NCI-H748 treated with DMSO at 0.1 percent for 48 hours (cell line): ENCODE results near the gene DYNLT5.
"Not testable (repeated sequence)": the region's sequence is repeated elsewhere in the genome, so short reads cannot be mapped to it uniquely, and the experiment has no call there.

Experiments
- DNase-seq: peaks from one replicate; lab custom pipeline; 2025; lab: John Stamatoyannopoulos, UW

DYNLT5 gene

DNA sequence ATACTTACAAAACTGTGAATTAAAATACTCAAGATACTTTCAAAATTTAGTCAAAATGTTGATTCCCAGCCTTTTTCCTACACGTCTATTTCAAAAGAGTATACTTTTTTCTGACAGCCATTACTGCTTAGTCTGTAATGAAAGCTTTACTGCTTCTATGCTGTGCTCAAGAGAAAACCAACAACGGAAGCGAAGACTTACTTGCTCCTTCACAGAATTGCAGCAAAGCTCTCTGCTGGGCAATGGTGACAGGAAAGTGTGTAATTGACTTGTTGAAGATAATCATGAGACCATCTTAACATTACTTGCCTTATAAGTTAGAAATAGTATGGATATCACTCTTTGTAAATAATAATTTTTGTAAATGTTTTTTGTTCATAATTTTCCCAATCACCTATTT lies 1.7 kb upstream of the DYNLT5 start:
- DNase-seq: no peak

- no peak for DNase-seq
Observed at GRCh38 chr1:66751160-66751559, 1.1 kb upstream of the DYNLT5 start.

DNA sequence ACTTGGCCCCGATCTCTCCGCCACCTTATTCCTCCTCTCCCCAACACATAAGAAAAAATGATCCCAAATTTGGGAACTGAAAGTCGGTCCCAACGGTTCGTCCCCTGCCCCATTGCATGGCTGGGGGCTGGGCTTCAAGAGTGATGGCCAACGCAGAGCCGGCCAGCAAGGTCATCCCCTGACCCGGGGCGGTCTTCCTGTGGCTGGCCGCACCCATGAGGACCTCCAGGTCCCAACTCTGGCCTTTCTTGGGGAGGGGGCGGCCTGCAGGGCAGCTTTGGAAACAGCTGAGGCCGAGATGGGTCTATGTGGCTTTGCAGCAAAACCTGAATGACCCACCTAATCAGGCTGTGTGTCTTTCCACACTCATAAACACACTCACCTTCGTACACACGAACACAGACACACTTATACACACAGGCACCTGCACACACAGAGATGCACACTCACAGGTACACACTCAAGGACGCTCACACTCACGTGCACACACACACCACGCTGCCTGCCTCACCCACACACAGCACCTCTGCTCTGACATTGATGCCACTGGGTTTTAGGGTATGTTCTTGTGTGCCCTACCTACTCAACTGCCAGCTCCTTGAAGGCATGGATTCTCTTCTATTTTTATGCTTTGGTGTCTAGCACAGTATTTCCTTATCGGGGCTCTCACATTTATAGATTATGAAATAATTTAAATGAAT lies 562 bp downstream of the DYNLT5 start:
- no peak for DNase-seq

GRCh38 chr1:66757722-66758240 lies 5.5 kb downstream of the DYNLT5 start:
- DNase-seq: no peak

GRCh38 chr1:66758241-66758755 lies 6.0 kb downstream of the DYNLT5 start:
- no peak for DNase-seq

GRCh38 chr1:66760506-66760905 lies 8.2 kb downstream of the DYNLT5 start:
- no peak for DNase-seq

DNA sequence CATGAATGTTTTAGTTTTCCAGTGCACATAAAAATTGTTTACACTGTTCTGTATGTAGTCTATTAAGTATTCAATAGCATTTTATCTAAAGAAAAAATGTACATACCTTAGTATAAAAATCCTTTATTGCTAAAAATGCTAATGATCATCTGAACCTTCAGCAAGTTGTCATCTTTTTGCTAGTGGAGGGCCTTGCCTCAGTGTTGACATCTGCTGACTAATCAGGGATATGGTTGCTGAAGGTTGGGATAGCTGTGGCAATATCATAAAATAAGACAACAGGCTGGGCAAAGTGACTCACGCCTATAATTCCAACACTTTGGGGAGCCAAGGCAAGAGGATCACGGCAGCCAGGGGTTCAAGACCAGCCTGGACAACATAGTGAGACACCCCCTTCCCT lies 9.0 kb downstream of the DYNLT5 start:
- DNase-seq: no peak

DNA sequence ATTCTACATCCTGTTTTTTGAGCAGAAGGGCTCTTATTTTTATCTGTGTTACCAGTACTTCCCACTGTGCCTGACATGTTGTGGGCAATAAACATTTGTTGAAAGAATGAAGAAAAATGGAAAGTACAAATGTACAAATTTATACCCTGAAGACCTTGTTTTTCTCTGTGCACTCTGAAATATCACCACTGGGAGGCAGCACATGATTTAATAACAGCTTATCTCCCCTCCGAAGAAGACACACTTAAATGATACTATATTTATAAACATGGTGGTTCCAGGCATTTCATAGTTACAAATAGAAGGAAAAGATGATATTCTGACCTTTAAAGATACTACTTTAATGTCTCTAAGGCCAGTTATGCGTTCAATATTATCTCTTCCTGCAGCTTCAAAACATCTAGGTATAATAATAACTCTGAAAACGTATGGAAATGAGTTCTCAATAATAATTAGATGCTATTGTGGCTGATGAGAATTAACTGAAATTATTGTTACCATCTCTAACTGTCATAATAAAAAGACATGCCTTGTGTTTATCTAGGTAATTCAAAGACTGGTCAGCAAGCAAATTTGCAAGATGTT lies 12.8 kb downstream of the DYNLT5 start:
- peak; percentile 44 for DNase-seq

DNA sequence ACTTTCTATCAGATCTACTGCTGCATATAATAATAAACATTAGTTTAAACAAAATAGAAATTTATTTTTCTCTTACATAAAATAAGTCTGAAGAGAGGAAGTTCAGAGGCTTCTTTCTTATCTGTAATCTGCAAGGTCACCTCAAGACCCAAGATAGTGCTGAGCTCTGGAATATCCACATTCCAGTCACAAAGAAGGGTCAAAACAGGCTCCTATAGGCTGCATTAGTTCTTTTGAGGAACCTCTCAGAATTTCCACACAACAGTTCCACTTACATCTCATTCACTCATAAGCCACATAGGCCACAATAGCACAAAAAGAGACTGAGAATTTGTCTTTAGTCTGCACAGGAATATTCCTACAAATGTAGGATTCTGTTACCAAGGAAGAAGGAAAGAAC lies 15.4 kb downstream of the DYNLT5 start:
- DNase-seq: no peak

DNA sequence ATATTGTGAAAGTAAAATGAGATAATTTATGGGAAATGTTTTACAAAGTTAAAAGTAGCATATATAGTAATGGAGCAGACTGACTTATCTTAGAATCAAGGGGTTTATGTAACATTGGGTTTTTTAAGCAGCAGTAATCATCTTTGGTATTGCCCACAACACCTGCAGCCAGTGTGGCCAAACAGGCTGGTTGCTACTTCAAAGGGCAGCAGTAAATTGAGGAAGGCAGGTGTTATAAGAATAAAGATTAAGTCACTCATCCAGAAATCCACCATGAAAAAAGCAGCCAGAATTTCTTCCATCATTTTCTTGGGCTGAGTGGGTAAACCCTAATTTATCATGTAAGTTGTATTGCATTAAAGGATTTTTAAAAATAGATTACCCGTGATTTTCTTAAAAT lies 16.7 kb downstream of the DYNLT5 start:
- no peak for DNase-seq

GRCh38 chr1:66769512-66770229 lies 17.4 kb downstream of the DYNLT5 start:
- DNase-seq: no peak

- DNase-seq: no peak
Observed at GRCh38 chr1:66770240-66770639, 18.0 kb downstream of the DYNLT5 start.

DNA sequence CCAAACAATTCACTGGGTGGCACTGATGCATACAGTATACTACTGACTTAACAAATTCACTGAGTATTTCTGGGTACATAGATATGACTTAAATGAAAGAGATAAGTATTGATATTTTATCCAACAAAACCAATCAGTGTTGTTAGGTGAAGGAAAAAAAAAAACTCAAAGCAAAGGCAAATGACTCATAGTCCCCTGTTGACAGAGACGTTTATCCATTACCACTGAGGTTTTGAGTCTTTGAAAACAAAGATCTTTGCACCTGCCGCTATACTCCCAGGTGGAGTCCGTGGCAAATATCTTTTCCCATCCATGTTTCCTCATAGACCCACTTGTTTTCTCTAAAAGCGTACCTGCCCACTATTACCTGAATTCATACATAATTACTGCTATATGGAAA lies 18.4 kb downstream of the DYNLT5 start:
- no peak for DNase-seq

DNA sequence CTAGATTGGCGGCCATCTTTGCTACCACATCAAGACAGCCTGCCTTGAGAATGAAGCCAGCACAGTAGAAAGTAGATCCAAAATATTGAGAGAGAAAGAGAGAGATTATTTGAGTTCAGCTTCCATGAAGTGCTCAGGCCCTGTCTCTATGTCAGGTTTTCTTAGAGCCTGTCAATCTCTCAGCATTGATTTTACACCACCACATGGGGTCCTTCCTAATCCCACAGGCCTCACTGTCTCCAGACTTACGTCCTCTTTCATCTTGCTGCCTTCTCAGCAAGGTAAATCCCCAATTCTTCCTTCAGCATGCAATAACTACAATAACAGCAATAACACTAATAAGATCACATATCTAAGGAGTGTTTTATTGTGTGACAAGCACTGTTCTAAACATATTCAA lies 21.0 kb downstream of the DYNLT5 start:
- DNase-seq: no peak

- DNase-seq: no peak
Observed at GRCh38 chr1:66774438-66774837, 22.2 kb downstream of the DYNLT5 start.

DNA sequence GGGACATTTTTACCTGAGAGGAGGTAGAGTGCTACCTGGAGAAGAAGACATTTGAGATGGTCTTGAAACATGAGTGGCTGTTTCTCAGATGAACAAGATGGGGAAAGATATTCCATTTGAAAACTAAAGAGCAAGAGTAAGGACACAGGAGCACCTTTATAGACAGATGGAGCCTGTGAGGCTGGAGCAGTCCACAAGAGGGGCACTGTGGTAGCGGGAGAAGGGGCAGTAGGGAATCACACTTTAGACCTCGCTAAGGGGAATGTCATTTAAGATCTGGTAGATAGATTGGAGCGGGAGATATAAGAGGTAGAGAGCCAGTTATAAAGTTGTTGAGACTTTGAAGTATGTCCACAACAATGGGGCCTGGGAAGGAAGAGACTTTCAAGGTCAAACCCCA lies 23.4 kb downstream of the DYNLT5 start:
- DNase-seq: no peak

GRCh38 chr1:66777831-66778230 lies 25.6 kb downstream of the DYNLT5 start:
- DNase-seq: peak; percentile 73

GRCh38 chr1:66778266-66778665 lies 26.0 kb downstream of the DYNLT5 start:
- peak; percentile 93 for DNase-seq

DNA sequence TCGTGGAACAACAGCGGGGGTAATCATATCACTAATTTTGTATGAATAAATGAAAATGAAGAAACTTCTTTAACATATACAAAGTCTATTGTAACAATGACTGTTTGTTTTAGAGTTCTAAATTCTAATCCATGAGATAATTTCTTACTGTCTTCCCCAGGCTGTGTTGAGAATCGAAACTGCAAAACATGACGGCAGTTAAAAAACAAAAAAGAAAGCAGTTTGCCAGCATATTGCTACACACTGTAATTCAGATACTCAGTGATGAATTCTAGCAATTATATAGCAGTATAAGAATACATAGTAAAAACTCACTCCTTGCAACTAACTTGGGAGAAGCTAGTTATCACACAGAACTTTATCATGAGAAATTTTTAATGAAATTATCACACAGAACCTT lies 26.7 kb downstream of the DYNLT5 start:
- no peak for DNase-seq

DNA sequence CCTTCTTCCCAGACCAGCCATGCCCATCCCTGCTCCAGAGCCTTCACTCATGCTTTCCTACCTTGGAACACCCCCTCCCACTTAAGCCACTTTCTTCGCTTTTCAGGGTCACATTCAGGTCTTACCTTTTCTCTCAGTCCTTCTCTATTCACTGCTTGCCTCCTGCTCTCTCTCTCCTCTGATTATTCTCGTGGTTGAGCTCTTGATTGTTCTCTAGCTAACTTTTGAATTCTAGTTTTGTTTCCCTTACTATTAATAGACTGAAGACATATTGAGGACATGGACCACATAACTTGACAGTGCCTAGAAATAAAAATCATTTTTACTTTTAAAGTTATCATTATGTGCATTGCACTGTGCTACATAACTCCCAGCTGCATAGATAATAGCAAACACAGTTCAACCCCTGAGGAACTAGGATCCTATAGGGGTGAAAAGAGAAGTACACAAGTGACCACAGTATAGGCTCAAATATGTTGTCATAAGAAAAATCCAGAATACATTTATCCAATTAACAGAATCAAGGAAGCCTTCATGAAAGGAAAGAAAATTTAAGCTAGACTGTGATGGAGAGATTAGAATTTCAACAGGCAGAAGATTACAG lies 27.3 kb downstream of the DYNLT5 start:
- DNase-seq: no peak

DNA sequence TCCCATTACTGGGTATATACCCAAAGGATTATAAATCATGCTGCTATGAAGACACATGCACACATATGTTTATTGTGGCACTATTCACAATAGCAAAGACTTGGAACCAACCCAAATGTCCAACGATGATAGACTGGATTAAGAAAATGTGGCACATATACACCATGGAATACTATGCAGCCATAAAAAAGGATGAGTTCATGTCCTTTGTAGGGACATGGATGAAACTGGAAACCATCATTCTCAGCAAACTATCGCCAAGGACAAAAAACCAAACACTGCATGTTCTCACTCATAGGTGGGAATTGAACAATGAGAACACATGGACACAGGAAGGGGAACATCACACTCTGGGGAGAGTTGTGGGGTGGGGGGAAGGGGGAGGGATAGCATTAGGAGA lies 33.5 kb downstream of the DYNLT5 start:
- DNase-seq: not testable (repeated sequence)

DNA sequence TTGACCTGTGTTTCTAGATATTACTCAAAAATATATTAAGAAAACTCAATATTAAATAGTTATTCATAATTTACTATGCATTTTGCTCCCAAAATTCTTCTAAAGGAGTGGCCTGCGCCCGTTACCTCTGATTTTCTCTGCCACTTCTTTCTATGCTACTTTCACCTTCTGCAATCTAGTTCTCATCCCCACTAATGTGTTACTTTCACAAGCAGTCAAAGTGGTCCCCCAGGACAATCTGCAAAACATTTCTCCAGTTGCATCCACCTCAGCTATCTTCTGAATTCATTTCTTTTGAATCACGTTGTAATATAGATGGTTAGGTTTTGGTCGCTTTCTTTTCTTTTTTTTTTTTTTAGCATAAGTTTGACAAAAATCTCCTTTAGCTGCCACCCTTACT lies 35.4 kb downstream of the DYNLT5 start:
- DNase-seq: no peak
